GM10266 (cell line): ENCODE measurements around the gene LBP.
"Not testable (repeated sequence)": the region's sequence is repeated elsewhere in the genome, so short reads cannot be mapped to it uniquely, and the experiment has no call there.

Experiments
- DNase-seq: peaks from one replicate; pipeline ENCODE4 v3.0.0; 2012; ENCODE audit errors: extremely low spot score
- TF ChIP-seq, protein P1 (sequence below): IDR thresholded peaks from 2 replicates; pipeline ENCODE4 v1.5.1; 2012; ENCODE audit warnings: mild to moderate bottlenecking, low read depth; ENCODE audit not compliant: control insufficient read depth, insufficient read depth; ENCODE audit errors: missing control alignments

The LBP gene

GRCh38 chr20:38402089-38402488 is 55.8 kb downstream of the LBP start:
- TF ChIP-seq, protein P1, sequence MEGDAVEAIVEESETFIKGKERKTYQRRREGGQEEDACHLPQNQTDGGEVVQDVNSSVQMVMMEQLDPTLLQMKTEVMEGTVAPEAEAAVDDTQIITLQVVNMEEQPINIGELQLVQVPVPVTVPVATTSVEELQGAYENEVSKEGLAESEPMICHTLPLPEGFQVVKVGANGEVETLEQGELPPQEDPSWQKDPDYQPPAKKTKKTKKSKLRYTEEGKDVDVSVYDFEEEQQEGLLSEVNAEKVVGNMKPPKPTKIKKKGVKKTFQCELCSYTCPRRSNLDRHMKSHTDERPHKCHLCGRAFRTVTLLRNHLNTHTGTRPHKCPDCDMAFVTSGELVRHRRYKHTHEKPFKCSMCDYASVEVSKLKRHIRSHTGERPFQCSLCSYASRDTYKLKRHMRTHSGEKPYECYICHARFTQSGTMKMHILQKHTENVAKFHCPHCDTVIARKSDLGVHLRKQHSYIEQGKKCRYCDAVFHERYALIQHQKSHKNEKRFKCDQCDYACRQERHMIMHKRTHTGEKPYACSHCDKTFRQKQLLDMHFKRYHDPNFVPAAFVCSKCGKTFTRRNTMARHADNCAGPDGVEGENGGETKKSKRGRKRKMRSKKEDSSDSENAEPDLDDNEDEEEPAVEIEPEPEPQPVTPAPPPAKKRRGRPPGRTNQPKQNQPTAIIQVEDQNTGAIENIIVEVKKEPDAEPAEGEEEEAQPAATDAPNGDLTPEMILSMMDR, result no peak
- no peak for DNase-seq

- TF ChIP-seq, protein P1, result no peak
- DNase-seq, result no peak
Observed at GRCh38 chr20:38402816-38403215, 56.5 kb downstream of the LBP start.

DNA sequence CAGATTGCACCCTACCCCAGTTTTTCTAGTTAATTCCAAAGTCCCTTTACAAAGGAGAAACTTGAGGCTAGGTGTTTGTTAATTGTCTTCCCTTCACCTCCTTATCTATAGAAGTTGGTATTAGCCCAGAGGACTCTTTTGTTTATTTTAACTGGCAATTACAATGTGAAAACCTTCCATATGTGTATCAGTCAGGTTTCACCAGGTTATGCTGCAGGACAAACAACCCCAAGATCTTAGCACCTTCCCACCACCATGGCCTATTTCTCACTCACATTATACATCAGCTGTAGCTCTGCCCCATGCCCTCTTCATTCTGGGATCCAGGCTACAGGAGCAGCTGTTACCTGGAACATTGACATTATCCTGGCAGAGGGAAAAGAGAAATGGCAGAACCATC is 57.7 kb downstream of the LBP start:
- DNase-seq, result no peak
- TF ChIP-seq, protein P1, result no peak

- TF ChIP-seq, protein P1, result no peak
Observed at GRCh38 chr20:38405132-38405531, 58.9 kb downstream of the LBP start.

GRCh38 chr20:38406476-38406875 is 60.2 kb downstream of the LBP start:
- TF ChIP-seq, protein P1, result no peak
- no peak for DNase-seq

More at GRCh38 chr20:38405132-38405531, 58.9 kb downstream of the LBP start:
- DNase-seq, result no peak

GRCh38 chr20:38407321-38407720 is 61.0 kb downstream of the LBP start:
- TF ChIP-seq, protein P1, result no peak

GRCh38 chr20:38407822-38408221 is 61.5 kb downstream of the LBP start:
- not testable (repeated sequence) for DNase-seq

More at GRCh38 chr20:38407321-38407720, 61.0 kb downstream of the LBP start:
- no peak for DNase-seq
